T follicular helper cell (primary cell): ENCODE measurements around the gene KLHL21.
"Not testable (repeated sequence)": the region's sequence is repeated elsewhere in the genome, so short reads cannot be mapped to it uniquely, and the experiment has no call there.

ENCODE experiments used
- DNase-seq: peaks from one replicate; pipeline ENCODE4 v3.0.0-alpha.2; 2020; ENCODE audit warnings: low read depth

Gene KLHL21

GRCh38 chr1:6600410-6601048 lies 2.1 kb downstream of the KLHL21 start:
- DNase-seq: no peak

- DNase-seq: not testable (repeated sequence)
Observed at GRCh38 chr1:6599991-6600390, 2.7 kb downstream of the KLHL21 start.

GRCh38 chr1:6599141-6599975 lies 3.3 kb downstream of the KLHL21 start:
- peak; percentile 24 for DNase-seq

- DNase-seq: no peak
Observed at GRCh38 chr1:6597777-6598131, 4.9 kb downstream of the KLHL21 start.

- DNase-seq: no peak
Observed at GRCh38 chr1:6596886-6597776, 5.5 kb downstream of the KLHL21 start.

GRCh38 chr1:6596351-6596750 lies 6.3 kb downstream of the KLHL21 start:
- DNase-seq: no peak

GRCh38 chr1:6594977-6595740 lies 7.5 kb downstream of the KLHL21 start:
- no peak for DNase-seq

- no peak for DNase-seq
Observed at GRCh38 chr1:6593810-6594209, 8.9 kb downstream of the KLHL21 start.

- DNase-seq: no peak
Observed at GRCh38 chr1:6592865-6593593, 9.6 kb downstream of the KLHL21 start.

GRCh38 chr1:6592441-6592840 lies 10.2 kb downstream of the KLHL21 start:
- DNase-seq: no peak

GRCh38 chr1:6591644-6592043 lies 11.0 kb downstream of the KLHL21 start:
- no peak for DNase-seq

GRCh38 chr1:6591222-6591621 lies 11.4 kb downstream of the KLHL21 start:
- DNase-seq: no peak

GRCh38 chr1:6590046-6590445 lies 12.6 kb downstream of the KLHL21 start:
- DNase-seq: no peak

GRCh38 chr1:6588893-6589520 lies 13.7 kb downstream of the KLHL21 start:
- no peak for DNase-seq

GRCh38 chr1:6588128-6588892 lies 14.4 kb downstream of the KLHL21 start:
- DNase-seq: no peak

GRCh38 chr1:6587261-6588005 lies 15.2 kb downstream of the KLHL21 start:
- no peak for DNase-seq

- DNase-seq: no peak
Observed at GRCh38 chr1:6586404-6586816, 16.3 kb downstream of the KLHL21 start.

- no peak for DNase-seq
Observed at GRCh38 chr1:6585841-6586240, 16.8 kb downstream of the KLHL21 start.

GRCh38 chr1:6585081-6585722 lies 17.5 kb downstream of the KLHL21 start:
- no peak for DNase-seq
